ENCODE results near the gene MEIS3. TPM values are rescaled to one million over a fixed set of nuclear protein-coding genes. Genes with fewer than 3 reads are reported as not detected.
"Not testable (repeated sequence)": the region's sequence is repeated elsewhere in the genome, so short reads cannot be mapped to it uniquely, and the experiment has no call there.

MEIS3 gene
- total RNA-seq, 2 donors from 2014 or later = 0.12 TPM; not detected in 1

DNA sequence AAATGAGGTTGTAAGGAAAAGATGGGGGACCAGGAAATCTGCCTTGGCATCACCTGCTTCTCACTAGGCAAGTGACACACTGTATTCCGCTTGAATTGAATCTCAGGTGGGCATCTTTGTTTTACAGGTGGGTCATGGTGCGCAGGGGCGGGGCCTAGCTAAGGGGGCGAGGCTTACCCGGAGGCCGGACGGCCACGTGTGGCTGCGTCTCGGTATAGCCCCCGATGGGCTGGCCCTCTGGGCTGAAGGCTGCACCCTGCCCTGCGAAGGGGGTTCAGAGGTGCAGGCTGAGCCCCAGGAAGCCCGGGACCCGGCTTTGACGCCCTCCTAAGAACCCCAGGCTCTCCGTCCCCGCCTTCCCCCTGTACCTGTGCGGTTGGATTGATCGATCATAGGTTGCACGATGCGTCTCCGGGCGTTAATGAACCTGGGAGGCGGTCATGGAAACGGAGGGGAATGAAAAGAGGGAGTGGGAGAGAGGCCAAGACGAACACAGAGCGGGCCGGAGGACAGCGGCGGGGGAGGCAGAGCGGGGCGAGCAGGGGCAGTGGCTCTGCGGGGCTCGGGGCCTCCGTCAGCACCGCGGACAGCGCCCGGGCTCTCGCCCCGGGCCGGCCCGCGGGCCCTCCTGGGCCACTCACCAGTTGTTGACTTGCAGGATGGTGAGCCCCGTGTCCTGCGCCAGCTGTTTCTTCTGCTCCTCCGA is 12.5 kb downstream of the MEIS3 start:
- peaks cover 0 to 5% of the 10 kb centered on the region in 2 donors for H3K9me3 Mint-ChIP-seq
- H3K27ac Mint-ChIP-seq = no peak overlapping the region
- no peaks in the 10 kb centered on the region for H3K36me3 Mint-ChIP-seq
- peak in 1 of 2 donors; percentile 49 for ATAC-seq
- no peak for DNase-seq (ENCODE audit: low spot score in 2 of 2)

DNA sequence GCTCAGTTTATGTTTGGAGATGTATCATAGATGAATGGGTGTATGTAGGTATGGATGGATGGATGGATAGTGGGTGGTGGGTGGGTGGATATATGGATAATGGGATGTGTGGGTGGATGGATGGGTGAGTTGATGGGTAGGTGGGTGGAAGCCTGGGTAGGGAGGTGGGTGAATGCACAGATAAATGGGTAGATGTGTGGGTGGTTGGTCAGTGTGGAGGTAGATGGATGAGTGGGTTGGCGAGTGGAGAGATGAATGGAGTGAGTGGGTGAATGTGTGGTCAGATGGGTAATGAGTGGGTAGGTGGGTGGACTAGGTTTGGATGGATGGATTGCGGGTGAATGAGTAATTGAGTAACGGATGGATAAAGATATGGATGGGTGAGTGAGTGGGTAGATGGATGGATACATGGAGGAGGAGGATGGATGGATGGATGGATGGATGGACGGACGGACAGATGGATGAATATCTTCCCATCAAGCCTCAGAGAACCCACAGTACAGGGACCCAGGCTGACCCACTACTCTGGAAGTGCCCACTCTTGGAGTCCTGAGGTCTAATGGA is 13.4 kb downstream of the MEIS3 start:
- no peak overlapping the region for H3K27ac Mint-ChIP-seq
- ATAC-seq (no peak), DNase-seq (ENCODE audit: low spot score in 2 of 2) (no peak)
- no peaks in the 10 kb centered on the region for H3K36me3 Mint-ChIP-seq
- peaks cover 0 to 5% of the 10 kb centered on the region in 2 donors for H3K9me3 Mint-ChIP-seq

GRCh38 chr19:47405197-47405550 is 14.2 kb downstream of the MEIS3 start:
- no peak overlapping the region for H3K27ac Mint-ChIP-seq
- peaks cover 0 to 5% of the 10 kb centered on the region in 2 donors for H3K9me3 Mint-ChIP-seq
- no peaks in the 10 kb centered on the region for H3K36me3 Mint-ChIP-seq
- ATAC-seq = no peak
- no peak for DNase-seq (ENCODE audit: low spot score in 2 of 2)

GRCh38 chr19:47404334-47405196 is 14.8 kb downstream of the MEIS3 start:
- Mint-ChIP-seq H3K36me3 (no peaks in the 10 kb centered on the region), H3K27ac (no peak overlapping the region), H3K9me3 (peaks cover 0 to 5% of the 10 kb centered on the region in 2 donors)
- DNase-seq (ENCODE audit: low spot score in 2 of 2) (no peak), ATAC-seq (no peak)

DNA sequence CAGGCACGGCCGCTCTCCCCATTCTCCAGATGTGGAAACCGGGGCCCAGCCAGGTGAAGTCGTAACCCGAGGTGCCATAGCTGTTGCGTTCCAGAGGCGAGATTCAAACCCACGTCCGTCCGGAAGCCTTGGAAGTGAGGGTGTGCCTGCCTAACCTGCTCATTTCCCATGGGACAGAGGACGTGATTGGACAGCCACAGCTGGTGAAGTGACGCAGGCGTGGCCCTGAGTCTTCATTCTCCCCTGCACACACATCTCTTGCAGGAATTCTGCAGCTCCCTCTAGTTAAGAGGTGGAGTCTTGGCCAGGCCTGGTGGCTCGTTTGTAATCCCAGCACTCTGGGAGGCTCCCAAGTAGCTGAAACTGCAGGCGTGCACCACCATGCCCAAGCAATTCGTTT is 16.8 kb downstream of the MEIS3 start:
- ATAC-seq (no peak), DNase-seq (ENCODE audit: low spot score in 2 of 2) (no peak)
- peaks cover 0 to 5% of the 10 kb centered on the region in 2 donors for H3K9me3 Mint-ChIP-seq
- no peaks in the 10 kb centered on the region for H3K36me3 Mint-ChIP-seq
- no peak overlapping the region for H3K27ac Mint-ChIP-seq

GRCh38 chr19:47398707-47399597 is 20.4 kb downstream of the MEIS3 start:
- H3K9me3 Mint-ChIP-seq = no peaks in the 10 kb centered on the region
- no peak for DNase-seq (ENCODE audit: low spot score in 2 of 2)
- no peaks in the 10 kb centered on the region for H3K36me3 Mint-ChIP-seq
- ATAC-seq = no peak
- peak overlapping the region in 1 of 2 donors; percentile 3 for H3K27ac Mint-ChIP-seq

GRCh38 chr19:47391510-47392223 is 27.7 kb downstream of the MEIS3 start:
- DNase-seq (ENCODE audit: low spot score in 2 of 2) (peak; percentile 76 to 88), ATAC-seq (peak; percentile 80 to 83)
- Mint-ChIP-seq H3K9me3 (no peaks in the 10 kb centered on the region), H3K36me3 (no peaks in the 10 kb centered on the region), H3K27ac (no peak overlapping the region)

GRCh38 chr19:47390533-47391488 is 28.5 kb downstream of the MEIS3 start:
- DNase-seq (ENCODE audit: low spot score in 2 of 2) (no peak), ATAC-seq (no peak)
- H3K27ac Mint-ChIP-seq = no peak overlapping the region
- no peaks in the 10 kb centered on the region for H3K36me3 Mint-ChIP-seq
- no peaks in the 10 kb centered on the region for H3K9me3 Mint-ChIP-seq

- DNase-seq (ENCODE audit: low spot score in 2 of 2) = no peak
- Mint-ChIP-seq H3K9me3 (no peaks in the 10 kb centered on the region), H3K36me3 (no peaks in the 10 kb centered on the region), H3K27ac (no peak overlapping the region)
- no peak for ATAC-seq
These were observed 30.2 kb downstream of the MEIS3 start for GRCh38 chr19:47389150-47389556.

DNA sequence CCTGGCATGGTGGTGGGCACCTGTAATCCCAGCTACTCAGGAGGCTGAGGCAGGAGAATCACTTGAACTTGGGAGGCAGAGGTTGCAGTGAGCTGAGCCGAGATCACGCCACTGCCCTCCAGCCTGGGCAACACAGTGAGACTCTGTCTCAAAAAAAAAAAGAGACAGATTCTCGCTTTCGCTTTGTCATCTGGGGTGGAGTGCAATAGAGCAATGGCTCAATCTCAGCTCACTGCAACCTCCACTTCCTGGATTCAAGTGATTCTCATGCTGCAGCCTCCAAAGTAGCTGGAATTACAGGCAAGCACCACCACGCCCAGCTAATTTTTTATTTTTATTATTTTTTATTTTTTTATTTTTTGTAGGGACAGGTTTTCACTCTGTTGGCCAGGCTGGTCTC is 30.6 kb downstream of the MEIS3 start:
- H3K9me3 Mint-ChIP-seq; ATAC-seq; H3K36me3 Mint-ChIP-seq; DNase-seq (ENCODE audit: low spot score in 2 of 2); H3K27ac Mint-ChIP-seq: not testable (repeated sequence)

- H3K27ac Mint-ChIP-seq; ATAC-seq; DNase-seq (ENCODE audit: low spot score in 2 of 2); H3K36me3 Mint-ChIP-seq; H3K9me3 Mint-ChIP-seq: not testable (repeated sequence)
These were observed 31.7 kb downstream of the MEIS3 start for GRCh38 chr19:47387623-47388022.

DNA sequence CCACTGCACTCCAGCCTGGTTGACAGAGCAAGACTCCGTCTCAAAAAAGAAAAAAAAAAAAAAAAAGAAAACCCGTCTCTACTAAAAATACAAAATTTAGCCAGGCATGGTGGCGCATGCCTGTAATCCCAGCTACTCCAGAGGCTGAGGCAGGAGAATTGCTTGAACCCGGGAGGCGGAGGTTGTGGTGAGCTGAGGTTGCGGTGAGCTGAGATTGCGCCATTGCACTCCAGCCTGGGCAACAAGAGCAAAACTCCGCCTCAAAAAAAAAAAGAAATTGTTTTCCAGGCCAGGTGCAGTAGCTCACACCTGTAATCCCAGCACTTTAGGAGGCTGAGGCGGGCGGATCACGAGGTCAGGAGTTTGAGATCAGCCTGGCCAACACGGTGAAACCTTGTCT is 32.7 kb downstream of the MEIS3 start:
- H3K27ac Mint-ChIP-seq, H3K36me3 Mint-ChIP-seq, H3K9me3 Mint-ChIP-seq: not testable (repeated sequence)

DNA sequence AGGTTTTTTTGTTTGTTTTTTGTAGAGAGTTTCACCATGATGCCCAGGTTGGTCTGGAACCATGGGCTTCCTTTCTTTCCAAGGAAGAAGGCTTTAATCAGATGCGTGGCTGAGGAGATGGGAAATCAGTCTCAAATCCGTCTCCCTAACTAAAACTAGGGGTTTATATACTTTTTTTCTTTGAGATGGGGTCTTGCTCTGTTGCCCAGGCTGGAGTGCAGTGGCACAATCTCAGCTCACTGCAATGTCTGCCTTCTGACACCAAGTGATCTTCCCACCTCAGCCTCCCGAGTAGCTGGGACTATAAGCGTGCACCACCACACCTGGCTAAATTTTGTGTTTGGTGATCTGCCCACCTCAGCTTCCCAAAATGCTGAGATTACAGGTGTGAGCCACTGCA is 34.8 kb downstream of the MEIS3 start:
- not testable (repeated sequence) for H3K36me3 Mint-ChIP-seq; DNase-seq (ENCODE audit: low spot score in 2 of 2); ATAC-seq; H3K9me3 Mint-ChIP-seq; H3K27ac Mint-ChIP-seq

More for the DNA sequence above, 32.7 kb downstream of the MEIS3 start:
- not testable (repeated sequence) for ATAC-seq; DNase-seq (ENCODE audit: low spot score in 2 of 2)

GRCh38 chr19:47383890-47384289 is 35.4 kb downstream of the MEIS3 start:
- DNase-seq (ENCODE audit: low spot score in 2 of 2); H3K27ac Mint-ChIP-seq; H3K9me3 Mint-ChIP-seq; ATAC-seq; H3K36me3 Mint-ChIP-seq: not testable (repeated sequence)

Data from activated naive CD4-positive, alpha-beta T cell treated with anti-CD3 and anti-CD28 coated beads, Interleukin-2, amount 50 U/mL, for 72 hours (primary cell).